ENCODE results near the gene MEPCE.

DNA sequence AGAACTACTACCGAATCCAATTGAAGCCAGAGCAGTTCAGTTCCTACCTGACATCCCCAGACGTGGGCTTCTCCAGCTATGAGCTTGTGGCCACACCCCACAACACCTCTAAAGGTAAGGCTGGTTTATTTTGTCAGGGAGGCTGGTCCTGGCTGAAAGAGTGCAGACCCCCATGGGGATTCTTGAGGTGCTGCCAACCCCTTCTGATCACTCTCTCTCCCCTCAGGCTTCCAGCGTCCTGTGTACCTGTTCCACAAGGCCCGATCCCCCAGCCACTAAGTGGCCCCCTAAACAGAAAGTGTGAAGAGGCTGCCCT, 3.6 kb downstream of the MEPCE start:
- TF ChIP-seq CEBPB (tag; IDR thresholded peaks at IDR 0.05) = no peak
- no peak for TF ChIP-seq PATZ1 (CRISPR knock-in tag; IDR thresholded peaks at IDR 0.05; ENCODE audit: borderline replicate concordance)
- TF ChIP-seq, protein P1, sequence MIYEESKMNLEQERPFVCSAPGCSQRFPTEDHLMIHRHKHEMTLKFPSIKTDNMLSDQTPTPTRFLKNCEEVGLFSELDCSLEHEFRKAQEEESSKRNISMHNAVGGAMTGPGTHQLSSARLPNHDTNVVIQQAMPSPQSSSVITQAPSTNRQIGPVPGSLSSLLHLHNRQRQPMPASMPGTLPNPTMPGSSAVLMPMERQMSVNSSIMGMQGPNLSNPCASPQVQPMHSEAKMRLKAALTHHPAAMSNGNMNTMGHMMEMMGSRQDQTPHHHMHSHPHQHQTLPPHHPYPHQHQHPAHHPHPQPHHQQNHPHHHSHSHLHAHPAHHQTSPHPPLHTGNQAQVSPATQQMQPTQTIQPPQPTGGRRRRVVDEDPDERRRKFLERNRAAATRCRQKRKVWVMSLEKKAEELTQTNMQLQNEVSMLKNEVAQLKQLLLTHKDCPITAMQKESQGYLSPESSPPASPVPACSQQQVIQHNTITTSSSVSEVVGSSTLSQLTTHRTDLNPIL (CRISPR knock-in tag; IDR thresholded peaks at IDR 0.05) = no peak
- no peak for TF ChIP-seq ARHGAP35 (IDR thresholded peaks at IDR 0.05; ENCODE audit: partially characterized antibody)
- TF ChIP-seq, protein P2, sequence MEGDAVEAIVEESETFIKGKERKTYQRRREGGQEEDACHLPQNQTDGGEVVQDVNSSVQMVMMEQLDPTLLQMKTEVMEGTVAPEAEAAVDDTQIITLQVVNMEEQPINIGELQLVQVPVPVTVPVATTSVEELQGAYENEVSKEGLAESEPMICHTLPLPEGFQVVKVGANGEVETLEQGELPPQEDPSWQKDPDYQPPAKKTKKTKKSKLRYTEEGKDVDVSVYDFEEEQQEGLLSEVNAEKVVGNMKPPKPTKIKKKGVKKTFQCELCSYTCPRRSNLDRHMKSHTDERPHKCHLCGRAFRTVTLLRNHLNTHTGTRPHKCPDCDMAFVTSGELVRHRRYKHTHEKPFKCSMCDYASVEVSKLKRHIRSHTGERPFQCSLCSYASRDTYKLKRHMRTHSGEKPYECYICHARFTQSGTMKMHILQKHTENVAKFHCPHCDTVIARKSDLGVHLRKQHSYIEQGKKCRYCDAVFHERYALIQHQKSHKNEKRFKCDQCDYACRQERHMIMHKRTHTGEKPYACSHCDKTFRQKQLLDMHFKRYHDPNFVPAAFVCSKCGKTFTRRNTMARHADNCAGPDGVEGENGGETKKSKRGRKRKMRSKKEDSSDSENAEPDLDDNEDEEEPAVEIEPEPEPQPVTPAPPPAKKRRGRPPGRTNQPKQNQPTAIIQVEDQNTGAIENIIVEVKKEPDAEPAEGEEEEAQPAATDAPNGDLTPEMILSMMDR (IDR thresholded peaks at IDR 0.05 in 2 of 3, conservative IDR thresholded peaks at IDR 0.05 in 1 of 3; ENCODE audit: insufficient read depth in 2 of 3, low read depth in 1 of 3, low read length in 3 of 3) = no peak
- no peak for TF ChIP-seq GABPA (tag; conservative IDR thresholded peaks at IDR 0.05; ENCODE audit: low read depth)
- TF ChIP-seq STAG1 (CRISPR knock-in tag; IDR thresholded peaks at IDR 0.05; ENCODE audit: borderline replicate concordance) = no peak
